ENCODE results near the gene SLC24A3. TPM values are rescaled to one million over a fixed set of nuclear protein-coding genes. Genes with fewer than 3 reads are reported as not detected.

SLC24A3 gene
- total RNA-seq, 2 experiments from 2014 or later, result not detected

- Histone ChIP-seq H2AFZ (ENCODE audit: low read length) (no peak overlapping the region), H3K27ac (ENCODE audit: low read depth, low read length, poor library complexity, severe bottlenecking) (no peak overlapping the region), H3K79me2 (ENCODE audit: insufficient read depth, low read depth, low read length) (no peaks in the 10 kb centered on the region), H3K9me2 (ENCODE audit: insufficient read depth, low read length) (no peaks in the 10 kb centered on the region), H3K9me3 (ENCODE audit: low read length) (no peaks in the 10 kb centered on the region), H3K4me2 (ENCODE audit: low read length) (no peak overlapping the region), H4K20me1 (ENCODE audit: insufficient read depth, low read length) (no peaks in the 10 kb centered on the region), H3K36me3 (ENCODE audit: insufficient read depth, low read length) (no peaks in the 10 kb centered on the region), H3K4me3 (ENCODE audit: low read depth, low read length, poor library complexity, severe bottlenecking) (no peak overlapping the region), H3K4me1 (ENCODE audit: insufficient read depth, low read length, poor library complexity, severe bottlenecking) (no peaks in the 10 kb centered on the region)
- DNase-seq (ENCODE audit: low spot score), result no peak
- intact Hi-C loops (cut with micrococcal nuclease; ENCODE audit: unreplicated experiment), result loop anchor here (10.0 kb wide), 1 partner anchor 378 kb away; no protein-coding TSS in a partner anchor
- no peak for TF ChIP-seq EZH2phosphoT487 (IDR thresholded peaks at IDR 0.05; ENCODE audit: borderline replicate concordance, low read depth, low read length)
- POLR2A ChIA-PET, result interaction anchor here (0.6 kb wide), 1 partner anchor 79 kb away, joined by 3 read pairs; no protein-coding TSS in a partner anchor
- CTCF ChIA-PET (ENCODE audit: unreplicated experiment), result no interaction called here
- BruUV-seq (replicated peaks), result no TSS peak
Observed at GRCh38 chr20:19582782-19583181, 370.3 kb downstream of the SLC24A3 start.

- no peak overlapping the region for H3K4me3 ChIP-seq (ENCODE audit: low read depth, low read length, poor library complexity, severe bottlenecking)
- H3K9me2 ChIP-seq (ENCODE audit: insufficient read depth, low read length), result no peaks in the 10 kb centered on the region
- ChIA-PET CTCF (ENCODE audit: unreplicated experiment) (no interaction called here), POLR2A (interaction anchor here (0.7 kb wide), 1 partner anchor 391 kb away, joined by 5 read pairs; no protein-coding TSS in a partner anchor)
- BruUV-seq (replicated peaks), result no TSS peak
- H3K9me3 ChIP-seq (ENCODE audit: low read length), result no peaks in the 10 kb centered on the region
- no peaks in the 10 kb centered on the region for H4K20me1 ChIP-seq (ENCODE audit: insufficient read depth, low read length)
- no peaks in the 10 kb centered on the region for H3K79me2 ChIP-seq (ENCODE audit: insufficient read depth, low read depth, low read length)
- H3K27ac ChIP-seq (ENCODE audit: low read depth, low read length, poor library complexity, severe bottlenecking), result no peak overlapping the region
- H3K36me3 ChIP-seq (ENCODE audit: insufficient read depth, low read length), result no peaks in the 10 kb centered on the region
- peak; percentile 11 for DNase-seq (ENCODE audit: low spot score)
- no peak overlapping the region for H3K4me2 ChIP-seq (ENCODE audit: low read length)
- intact Hi-C loops (cut with micrococcal nuclease; ENCODE audit: unreplicated experiment), result loop anchor here (10.0 kb wide), 1 partner anchor 379 kb away; no protein-coding TSS in a partner anchor
- H3K4me1 ChIP-seq (ENCODE audit: insufficient read depth, low read length, poor library complexity, severe bottlenecking), result no peaks in the 10 kb centered on the region
- TF ChIP-seq CTCF (conservative IDR thresholded peaks at IDR 0.05; ENCODE audit: low read length) (peak; percentile 76), EZH2phosphoT487 (IDR thresholded peaks at IDR 0.05; ENCODE audit: borderline replicate concordance, low read depth, low read length) (no peak)
- no peak overlapping the region for H2AFZ ChIP-seq (ENCODE audit: low read length)
Observed at GRCh38 chr20:19583532-19584175, 371.2 kb downstream of the SLC24A3 start.

GRCh38 chr20:19588241-19588640, 375.8 kb downstream of the SLC24A3 start:
- no peaks in the 10 kb centered on the region for H3K9me2 ChIP-seq (ENCODE audit: insufficient read depth, low read length)
- no peak overlapping the region for H3K27ac ChIP-seq (ENCODE audit: low read depth, low read length, poor library complexity, severe bottlenecking)
- no TSS peak for BruUV-seq (replicated peaks)
- DNase-seq (ENCODE audit: low spot score), result no peak
- TF ChIP-seq CTCF (conservative IDR thresholded peaks at IDR 0.05; ENCODE audit: low read length) (no peak), EZH2phosphoT487 (IDR thresholded peaks at IDR 0.05; ENCODE audit: borderline replicate concordance, low read depth, low read length) (no peak)
- no peak overlapping the region for H3K4me3 ChIP-seq (ENCODE audit: low read depth, low read length, poor library complexity, severe bottlenecking)
- no peak overlapping the region for H3K4me2 ChIP-seq (ENCODE audit: low read length)
- intact Hi-C loops (cut with micrococcal nuclease; ENCODE audit: unreplicated experiment), result loop anchor here (10.0 kb wide), 1 partner anchor 383 kb away; no protein-coding TSS in a partner anchor
- ChIA-PET POLR2A (no interaction called here), CTCF (ENCODE audit: unreplicated experiment) (no interaction called here)
- no peak overlapping the region for H2AFZ ChIP-seq (ENCODE audit: low read length)
- no peaks in the 10 kb centered on the region for H3K9me3 ChIP-seq (ENCODE audit: low read length)
- no peaks in the 10 kb centered on the region for H3K4me1 ChIP-seq (ENCODE audit: insufficient read depth, low read length, poor library complexity, severe bottlenecking)
- no peaks in the 10 kb centered on the region for H3K36me3 ChIP-seq (ENCODE audit: insufficient read depth, low read length)
- H4K20me1 ChIP-seq (ENCODE audit: insufficient read depth, low read length), result no peaks in the 10 kb centered on the region
- no peaks in the 10 kb centered on the region for H3K79me2 ChIP-seq (ENCODE audit: insufficient read depth, low read depth, low read length)

Data from OCI-LY7 (cell line).